Neuronal stem cell (in vitro differentiated cells): ENCODE measurements around the gene CA5B.

Experiments
- DNase-seq: peaks from one replicate; pipeline ENCODE4 v3.0.0-alpha.2; 2013; ENCODE audit warnings: low spot score
- H2AFZ ChIP-seq: one replicate; pipeline ENCODE4 v1.6.1; 2013; ENCODE audit warnings: mild to moderate bottlenecking, low read length, inconsistent platforms
- H2AK5ac ChIP-seq: 2 replicates; pipeline ENCODE4 v1.6.1; 2013; ENCODE audit warnings: low read depth, mild to moderate bottlenecking, inconsistent platforms, low read length, moderate library complexity, mixed read lengths
- H2BK120ac ChIP-seq: 2 replicates; pipeline ENCODE4 v1.6.1; 2013; ENCODE audit warnings: low read depth, mild to moderate bottlenecking, inconsistent platforms, low read length, moderate library complexity, mixed read lengths
- H2BK12ac ChIP-seq: one replicate; pipeline ENCODE4 v1.6.1; 2013; ENCODE audit warnings: low read length, inconsistent platforms
- H2BK15ac ChIP-seq: 2 replicates; pipeline ENCODE4 v1.6.1; 2013; ENCODE audit warnings: mild to moderate bottlenecking, low read length, inconsistent platforms, mixed read lengths
- H2BK5ac ChIP-seq: one replicate; pipeline ENCODE4 v1.6.1; 2013; ENCODE audit warnings: inconsistent platforms, mild to moderate bottlenecking, low read length, moderate library complexity
- H3K14ac ChIP-seq: one replicate; pipeline ENCODE4 v1.6.1; 2013; ENCODE audit warnings: low read length, inconsistent platforms
- H3K18ac ChIP-seq: 2 replicates; pipeline ENCODE4 v1.6.1; 2013; ENCODE audit warnings: low read length, inconsistent platforms
- H3K23ac ChIP-seq: 2 replicates; pipeline ENCODE4 v1.6.1; 2013; ENCODE audit warnings: low read depth, mild to moderate bottlenecking, mixed read lengths, low read length, inconsistent platforms; ENCODE audit not compliant: poor library complexity
- H3K27ac ChIP-seq: replicated peaks from 3 replicates; pipeline ENCODE4 v1.5.1; 2013; ENCODE audit warnings: low read length, inconsistent platforms
- H3K27me3 ChIP-seq, 3 experiments: 2 replicates each; pipeline ENCODE4 v1.6.1; 2013; ENCODE audit warnings: low read length in 3 of 3, mild to moderate bottlenecking in 2 of 3, inconsistent platforms in 1 of 3, low read depth in 1 of 3, mixed read lengths in 1 of 3, moderate library complexity in 1 of 3; ENCODE audit not compliant: control insufficient read depth in 3 of 3, insufficient read depth in 3 of 3
- H3K36me3 ChIP-seq, 2 donors: replicated peaks in 1 of 2; 2 replicates each; pipeline ENCODE4 v1.6.1; 2013; ENCODE audit warnings: low read length in 2 of 2; ENCODE audit not compliant: control insufficient read depth in 2 of 2, insufficient read depth in 2 of 2
- H3K4ac ChIP-seq: 2 replicates; pipeline ENCODE4 v1.6.1; 2013; ENCODE audit warnings: inconsistent platforms, mild to moderate bottlenecking, low read length, moderate library complexity
- H3K4me1 ChIP-seq, 2 donors: 1 replicate in 1 of 2; 2 replicates in 1 of 2; pipeline ENCODE4 v1.6.1; 2013; ENCODE audit warnings: low read length in 2 of 2, low read depth in 1 of 2; ENCODE audit not compliant: control insufficient read depth in 2 of 2, insufficient read depth in 1 of 2
- H3K4me2 ChIP-seq: one replicate; pipeline ENCODE4 v1.6.1; 2013; ENCODE audit warnings: mild to moderate bottlenecking, low read length, inconsistent platforms; ENCODE audit not compliant: insufficient read depth, poor library complexity, severe bottlenecking
- H3K4me3 ChIP-seq, 2 donors: 2 replicates each; pipeline ENCODE4 v1.5.1; 2013; ENCODE audit warnings: low read length in 2 of 2, mild to moderate bottlenecking in 2 of 2, inconsistent platforms in 1 of 2, moderate library complexity in 1 of 2
- H3K79me1 ChIP-seq: one replicate; pipeline ENCODE4 v1.6.1; 2013; ENCODE audit warnings: low read depth, mild to moderate bottlenecking, inconsistent platforms, low read length, moderate library complexity
- H3K9ac ChIP-seq: one replicate; pipeline ENCODE4 v1.6.1; 2013; ENCODE audit warnings: mild to moderate bottlenecking, low read depth, low read length, inconsistent platforms; ENCODE audit not compliant: poor library complexity
- H3K9me3 ChIP-seq, 2 donors: replicated peaks in 1 of 2; 2 replicates each; pipeline versions ENCODE3 to v1.6.1; 2013; ENCODE audit warnings: low read length in 2 of 2, mild to moderate bottlenecking in 2 of 2, inconsistent platforms in 1 of 2, low read depth in 1 of 2, mixed read lengths in 1 of 2, moderate library complexity in 1 of 2; ENCODE audit not compliant: control insufficient read depth in 2 of 2, insufficient read depth in 1 of 2
- H4K8ac ChIP-seq: one replicate; pipeline ENCODE4 v1.6.1; 2013; ENCODE audit warnings: low read depth, mild to moderate bottlenecking, inconsistent platforms, low read length, moderate library complexity
- H4K91ac ChIP-seq: one replicate; pipeline ENCODE4 v1.6.1; 2013; ENCODE audit warnings: low read length, low read depth, mild to moderate bottlenecking, inconsistent platforms; ENCODE audit not compliant: poor library complexity
- WGBS, 2 donors: extraction: QIAGEN DNeasy Blood & Tissue Kit; methylation state at CpG; one replicate each; pipeline ENCODE4 v1.1.7; 2013; ENCODE audit warnings: missing lambda C conversion rate in 2 of 2, mixed read lengths in 1 of 2; ENCODE audit not compliant: insufficient read length in 2 of 2, insufficient replicate concordance in 1 of 2; ENCODE audit errors: extremely low coverage in 2 of 2; 5-methylcytosine and 5-hydroxymethylcytosine counted together

The CA5B gene

GRCh38 chrX:15718283-15718970 lies 19.6 kb upstream of the CA5B start:
- Histone ChIP-seq H3K27me3 (no peaks in the 10 kb centered on the region), H3K4me3 (no peak overlapping the region), H2BK15ac (no peak overlapping the region), H3K4ac (no peak overlapping the region), H3K23ac (no peak overlapping the region), H2BK12ac (no peak overlapping the region), H3K4me1 (peaks cover 0 to 2% of the 10 kb centered on the region in 2 donors), H2BK120ac (no peak overlapping the region), H2AFZ (no peak overlapping the region), H2AK5ac (no peak overlapping the region), H3K14ac (no peak overlapping the region), H4K8ac (no peak overlapping the region), H3K9ac (no peak overlapping the region), H3K36me3 (no peaks in the 10 kb centered on the region), H3K79me1 (no peaks in the 10 kb centered on the region), H3K27ac (no peak overlapping the region), H3K9me3 (no peaks in the 10 kb centered on the region), H3K4me2 (no peak overlapping the region), H2BK5ac (no peak overlapping the region), H4K91ac (no peak overlapping the region), H3K18ac (no peak overlapping the region)
- DNase-seq: no peak
- no CpG with 5 or more reads among the region's 9 CpGs for WGBS, 2 donors

- Histone ChIP-seq H3K4me2 (no peak overlapping the region), H3K4me1 (peaks cover 0 to 2% of the 10 kb centered on the region in 2 donors), H3K23ac (no peak overlapping the region), H3K36me3 (no peaks in the 10 kb centered on the region), H3K27me3 (no peaks in the 10 kb centered on the region), H4K91ac (no peak overlapping the region), H4K8ac (no peak overlapping the region), H3K18ac (no peak overlapping the region), H2AFZ (no peak overlapping the region), H2BK5ac (no peak overlapping the region), H2AK5ac (no peak overlapping the region), H2BK12ac (no peak overlapping the region), H3K27ac (no peak overlapping the region), H2BK120ac (no peak overlapping the region), H3K9me3 (no peaks in the 10 kb centered on the region), H3K4ac (no peak overlapping the region), H3K14ac (no peak overlapping the region), H3K4me3 (no peak overlapping the region), H3K79me1 (no peaks in the 10 kb centered on the region), H2BK15ac (no peak overlapping the region), H3K9ac (no peak overlapping the region)
- no peak for DNase-seq
- WGBS, 2 donors: no CpG with 5 or more reads among the region's 4 CpGs
Measured at GRCh38 chrX:15719324-15719968, 18.6 kb upstream of the CA5B start.

GRCh38 chrX:15721911-15722310 lies 16.2 kb upstream of the CA5B start:
- no peaks in the 10 kb centered on the region for H3K9me3 ChIP-seq
- no peak overlapping the region for H2BK12ac ChIP-seq
- H2BK120ac ChIP-seq: no peak overlapping the region
- no peak overlapping the region for H2BK5ac ChIP-seq
- H2AK5ac ChIP-seq: no peak overlapping the region
- no peak overlapping the region for H2AFZ ChIP-seq
- H4K8ac ChIP-seq: no peak overlapping the region
- no peak overlapping the region for H3K9ac ChIP-seq
- no peak overlapping the region for H3K18ac ChIP-seq
- no peaks in the 10 kb centered on the region for H3K79me1 ChIP-seq
- no peak overlapping the region for H3K4ac ChIP-seq
- H3K4me3 ChIP-seq: no peak overlapping the region
- H3K23ac ChIP-seq: no peak overlapping the region
- no peak overlapping the region for H4K91ac ChIP-seq
- H3K27me3 ChIP-seq: no peaks in the 10 kb centered on the region
- no peak overlapping the region for H3K27ac ChIP-seq
- no CpG with 5 or more reads among the region's 1 CpG for WGBS, 2 donors
- H3K36me3 ChIP-seq: no peaks in the 10 kb centered on the region
- H2BK15ac ChIP-seq: no peak overlapping the region
- no peak overlapping the region for H3K14ac ChIP-seq
- no peak for DNase-seq
- no peak overlapping the region for H3K4me2 ChIP-seq
- peaks cover 0 to 2% of the 10 kb centered on the region in 2 donors for H3K4me1 ChIP-seq

- Histone ChIP-seq H3K4me3 (no peak overlapping the region), H2BK5ac (no peak overlapping the region), H3K27me3 (no peaks in the 10 kb centered on the region), H3K23ac (no peak overlapping the region), H2AK5ac (no peak overlapping the region), H3K4ac (no peak overlapping the region), H2BK12ac (no peak overlapping the region), H2BK120ac (no peak overlapping the region), H3K4me2 (no peak overlapping the region), H3K79me1 (no peaks in the 10 kb centered on the region), H3K18ac (no peak overlapping the region), H3K9me3 (peaks cover 0 to 3% of the 10 kb centered on the region in 2 donors), H2BK15ac (no peak overlapping the region), H3K9ac (no peak overlapping the region), H2AFZ (no peak overlapping the region), H3K14ac (no peak overlapping the region), H3K27ac (no peak overlapping the region), H3K4me1 (no peaks in the 10 kb centered on the region), H4K8ac (no peak overlapping the region), H3K36me3 (no peaks in the 10 kb centered on the region), H4K91ac (no peak overlapping the region)
- WGBS, 2 donors: no CpG with 5 or more reads among the region's 3 CpGs
- no peak for DNase-seq
Measured at GRCh38 chrX:15723887-15724517, 14.1 kb upstream of the CA5B start.
